Measurements from ENCODE around the gene TAS2R39. TPM values are rescaled to one million over a fixed set of nuclear protein-coding genes. Genes with fewer than 3 reads are reported as not detected.
"Not testable (repeated sequence)": the region's sequence is repeated elsewhere in the genome, so short reads cannot be mapped to it uniquely, and the experiment has no call there.

Gene TAS2R39
- polyA plus RNA-seq, 3 donors: not detected

- WGBS, 3 donors: 92 to 93% (median 93%) methylated on average over 4 of the region's 4 CpGs
- not testable (repeated sequence) for H3K27ac ChIP-seq (ENCODE audit: low read depth, low read length)
Measured at GRCh38 chr7:143213478-143213877, 30.3 kb downstream of the TAS2R39 start.

GRCh38 chr7:143214789-143215679, 31.8 kb downstream of the TAS2R39 start:
- no peak overlapping the region for H3K27ac ChIP-seq (ENCODE audit: low read depth, low read length)
- 18 to 20% (median 20%) methylated on average over 8 of the region's 8 CpGs for WGBS, 3 donors

GRCh38 chr7:143216151-143216550, 32.9 kb downstream of the TAS2R39 start:
- H3K27ac ChIP-seq (ENCODE audit: low read depth, low read length): no peak overlapping the region
- 86 to 93% (median 92%) methylated on average over 6 of the region's 6 CpGs for WGBS, 3 donors

GRCh38 chr7:143216686-143217085, 33.5 kb downstream of the TAS2R39 start:
- 83 to 90% (median 89%) methylated on average over 2 of the region's 2 CpGs for WGBS, 3 donors
- no peak overlapping the region for H3K27ac ChIP-seq (ENCODE audit: low read depth, low read length)

GRCh38 chr7:143217806-143218205, 34.6 kb downstream of the TAS2R39 start:
- no peak overlapping the region for H3K27ac ChIP-seq (ENCODE audit: low read depth, low read length)
- 74 to 85% (median 81%) methylated on average over 2 of the region's 2 CpGs for WGBS, 3 donors

GRCh38 chr7:143221286-143221685, 38.1 kb downstream of the TAS2R39 start:
- WGBS, 3 donors: 69 to 77% (median 70%) methylated on average over 2 of the region's 2 CpGs
- H3K27ac ChIP-seq (ENCODE audit: low read depth, low read length): no peak overlapping the region

- H3K27ac ChIP-seq (ENCODE audit: low read depth, low read length): no peak within 1 kb of the TSS
- WGBS, 3 donors: 64 to 93% (median 84%) methylated on average over 3 of the region's 3 CpGs
Measured at GRCh38 chr7:143221737-143222136, 38.5 kb downstream of the TAS2R39 start, which contains the start of gene TAS2R40. TSS of gene TAS2R40 (plus strand) at chr7:143222037. CDS start at chr7:143222079, 42 bp downstream.

GRCh38 chr7:143222782-143223181, 39.6 kb downstream of the TAS2R39 start:
- 57 to 77% (median 58%) methylated on average over 7 of the region's 7 CpGs for WGBS, 3 donors
- no peak overlapping the region for H3K27ac ChIP-seq (ENCODE audit: low read depth, low read length)

- WGBS, 3 donors: 58 to 72% (median 61%) methylated on average over 4 of the region's 4 CpGs
- H3K27ac ChIP-seq (ENCODE audit: low read depth, low read length): no peak overlapping the region
Measured at GRCh38 chr7:143223784-143224183, 40.6 kb downstream of the TAS2R39 start.

GRCh38 chr7:143225047-143225446, 41.8 kb downstream of the TAS2R39 start:
- WGBS, 3 donors: 84 to 90% (median 85%) methylated on average over 5 of the region's 5 CpGs
- no peak overlapping the region for H3K27ac ChIP-seq (ENCODE audit: low read depth, low read length)

- WGBS, 3 donors: 31 to 53% (median 45%) methylated on average over 1 of the region's 1 CpG
- H3K27ac ChIP-seq (ENCODE audit: low read depth, low read length): no peak overlapping the region
Measured at GRCh38 chr7:143227806-143228205, 44.6 kb downstream of the TAS2R39 start.

- 48 to 53% (median 49%) methylated on average over 9 of the region's 9 CpGs for WGBS, 3 donors
- H3K27ac ChIP-seq (ENCODE audit: low read depth, low read length): no peak overlapping the region
Measured at GRCh38 chr7:143229054-143229790, 46.0 kb downstream of the TAS2R39 start.

GRCh38 chr7:143230602-143231457, 47.6 kb downstream of the TAS2R39 start:
- 94 to 100% (median 97%) methylated on average over 2 of the region's 2 CpGs for WGBS, 3 donors
- H3K27ac ChIP-seq (ENCODE audit: low read depth, low read length): no peak overlapping the region

Other genes with a start within 250 kb of the TAS2R39 start
- gene TRPV5, start 249.7 kb upstream of the TAS2R39 start, polyA plus RNA-seq: under 1 TPM in 1 of 3 donors, not detected in 2; 0.05 TPM
- not detected for gene LLCFC1, start 243.9 kb upstream of the TAS2R39 start, polyA plus RNA-seq
- under 1 TPM in 2 of 3 donors, not detected in 1; 0.04 to 0.09 TPM for gene KEL, start 221.1 kb upstream of the TAS2R39 start, polyA plus RNA-seq
- gene OR9A2, start 156.3 kb upstream of the TAS2R39 start, polyA plus RNA-seq: not detected
- not detected for gene OR6V1, start 131.1 kb upstream of the TAS2R39 start, polyA plus RNA-seq
- not detected for gene PIP, start 51.3 kb upstream of the TAS2R39 start, polyA plus RNA-seq
- not detected for gene TAS2R40, start 38.6 kb downstream of the TAS2R39 start, polyA plus RNA-seq
- 100 to 1,000 TPM in 2 of 3 donors, 10 to 100 TPM in 1; 89.9 to 213 (median 147) TPM for gene GSTK1, start 80.0 kb downstream of the TAS2R39 start, polyA plus RNA-seq
- gene TMEM139, start 101.5 kb downstream of the TAS2R39 start, polyA plus RNA-seq: 1 to 10 TPM in 2 of 3 donors, under 1 TPM in 1; 0.56 to 9.8 (median 1.7) TPM
- 1 to 10 TPM; 4.2 to 6.1 (median 5.4) TPM for gene CASP2, start 104.9 kb downstream of the TAS2R39 start, polyA plus RNA-seq
- gene CLCN1, start 132.7 kb downstream of the TAS2R39 start, polyA plus RNA-seq: under 1 TPM in 1 of 3 donors, not detected in 2; 0.07 TPM
- gene FAM131B, start 179.3 kb downstream of the TAS2R39 start, polyA plus RNA-seq: 1 to 10 TPM in 1 of 3 donors, under 1 TPM in 2; 0.09 to 1.2 (median 0.37) TPM
- 100 to 1,000 TPM in 2 of 3 donors, 10 to 100 TPM in 1; 40.6 to 234 (median 200) TPM for gene ZYX, start 197.9 kb downstream of the TAS2R39 start, polyA plus RNA-seq
- 1 to 10 TPM in 1 of 3 donors, under 1 TPM in 1, not detected in 1; 0.89 to 4.9 TPM for gene EPHA1, start 225.4 kb downstream of the TAS2R39 start, polyA plus RNA-seq